Panc1 (cell line): ENCODE data around the gene ATP11B.

ENCODE experiments used
- POLR2AphosphoS5 ChIP-seq: IDR thresholded peaks from 2 replicates; pipeline ENCODE4 v1.6.1; 2012; ENCODE audit warnings: mild to moderate bottlenecking, low read depth, low read length, moderate library complexity
- TF ChIP-seq, protein P1 (sequence below): fragments of 450-650 bp; IDR thresholded peaks from 2 replicates; pipeline ENCODE4 v1.5.1; 2017; ENCODE audit warnings: mild to moderate bottlenecking

DNA sequence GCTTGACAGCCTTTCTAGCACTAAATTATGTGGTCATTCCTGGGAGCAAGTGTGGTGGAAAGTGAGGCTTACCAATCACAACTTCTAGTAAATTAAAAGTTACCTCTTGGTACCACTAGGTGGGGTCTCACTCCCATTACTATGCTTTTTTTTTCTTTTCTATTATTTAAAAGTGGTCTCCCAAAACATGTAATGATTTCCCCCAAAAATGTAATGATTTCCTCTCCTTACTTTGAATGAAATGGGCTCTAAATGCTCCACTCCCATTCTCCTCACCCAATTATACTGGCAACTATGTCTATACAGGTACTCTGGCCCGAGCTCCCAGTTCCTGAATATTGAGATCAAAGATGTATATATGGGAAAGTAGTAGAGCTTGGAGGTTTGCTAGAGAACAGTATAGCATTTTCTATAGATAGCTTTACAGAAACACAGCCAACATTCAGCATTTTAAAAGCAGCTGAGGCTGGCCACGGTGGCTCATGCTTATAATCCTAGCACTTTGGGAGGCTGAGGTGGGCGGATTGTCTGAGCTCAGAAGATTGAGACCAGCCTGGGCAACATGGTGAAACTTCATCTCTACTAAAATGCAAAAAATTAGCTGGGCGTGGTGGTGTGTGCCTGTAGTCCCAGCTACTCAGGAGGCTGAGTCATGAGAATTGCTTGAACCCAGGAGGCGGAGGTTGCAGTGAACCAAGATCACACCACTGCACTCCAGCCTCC is 116.2 kb downstream of the ATP11B start:
- TF ChIP-seq, protein P1, sequence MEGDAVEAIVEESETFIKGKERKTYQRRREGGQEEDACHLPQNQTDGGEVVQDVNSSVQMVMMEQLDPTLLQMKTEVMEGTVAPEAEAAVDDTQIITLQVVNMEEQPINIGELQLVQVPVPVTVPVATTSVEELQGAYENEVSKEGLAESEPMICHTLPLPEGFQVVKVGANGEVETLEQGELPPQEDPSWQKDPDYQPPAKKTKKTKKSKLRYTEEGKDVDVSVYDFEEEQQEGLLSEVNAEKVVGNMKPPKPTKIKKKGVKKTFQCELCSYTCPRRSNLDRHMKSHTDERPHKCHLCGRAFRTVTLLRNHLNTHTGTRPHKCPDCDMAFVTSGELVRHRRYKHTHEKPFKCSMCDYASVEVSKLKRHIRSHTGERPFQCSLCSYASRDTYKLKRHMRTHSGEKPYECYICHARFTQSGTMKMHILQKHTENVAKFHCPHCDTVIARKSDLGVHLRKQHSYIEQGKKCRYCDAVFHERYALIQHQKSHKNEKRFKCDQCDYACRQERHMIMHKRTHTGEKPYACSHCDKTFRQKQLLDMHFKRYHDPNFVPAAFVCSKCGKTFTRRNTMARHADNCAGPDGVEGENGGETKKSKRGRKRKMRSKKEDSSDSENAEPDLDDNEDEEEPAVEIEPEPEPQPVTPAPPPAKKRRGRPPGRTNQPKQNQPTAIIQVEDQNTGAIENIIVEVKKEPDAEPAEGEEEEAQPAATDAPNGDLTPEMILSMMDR = peak; percentile 73
- no peak for TF ChIP-seq POLR2AphosphoS5
